GM21447 (cell line): ENCODE measurements around the gene LIPA.
A peak's percentile ranks its signal among the peaks of the same experiment; 100 is the strongest.
"Not testable (repeated sequence)": the region's sequence is repeated elsewhere in the genome, so short reads cannot be mapped to it uniquely, and the experiment has no call there.

Experiments used
- ATAC-seq: cut with Tn5 transposase; IDR thresholded peaks from one replicate; pipeline ENCODE4 v1.9.1; 2021; ENCODE audit not compliant: unreplicated experiment

Gene LIPA

GRCh38 chr10:89271532-89271931 is 20.0 kb upstream of the LIPA start:
- ATAC-seq = no peak

- no peak for ATAC-seq
These were observed 18.5 kb upstream of the LIPA start for GRCh38 chr10:89270153-89270483.

- ATAC-seq = no peak
These were observed 18.0 kb upstream of the LIPA start for GRCh38 chr10:89269433-89270152.

DNA sequence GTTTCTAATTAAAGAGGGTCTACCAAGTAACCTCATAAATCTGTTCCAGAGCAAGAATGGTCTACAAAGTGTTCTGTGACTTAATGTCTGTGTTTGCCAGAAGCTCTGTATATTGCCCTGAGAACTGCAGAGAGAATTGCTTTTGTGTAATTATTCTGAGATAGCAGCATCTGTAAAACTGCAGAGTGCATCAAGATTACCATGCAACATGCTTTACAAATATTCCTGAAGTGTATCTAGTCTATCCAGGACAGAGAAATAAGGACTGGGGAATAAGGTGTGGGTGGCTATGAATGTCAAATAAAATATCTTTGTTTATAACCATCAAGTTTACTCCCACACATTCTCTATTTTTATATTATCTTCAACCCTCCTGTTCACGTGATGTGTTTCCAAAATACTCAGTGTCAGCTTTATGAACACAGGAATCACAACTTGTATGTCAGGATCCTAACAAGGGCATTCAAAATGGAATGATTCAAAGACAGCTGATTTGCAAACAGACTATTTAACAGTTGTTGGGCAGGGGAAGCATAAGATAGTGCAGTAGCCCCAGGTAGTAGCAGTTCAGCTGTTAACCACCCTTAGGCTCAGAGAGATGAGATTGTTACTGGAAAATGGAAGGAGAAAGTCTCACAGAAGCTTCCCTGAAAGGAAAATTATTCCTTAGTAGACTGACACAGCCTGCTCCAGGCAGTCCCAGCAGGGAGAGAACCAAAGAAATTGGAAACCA is 15.3 kb upstream of the LIPA start:
- ATAC-seq = no peak

DNA sequence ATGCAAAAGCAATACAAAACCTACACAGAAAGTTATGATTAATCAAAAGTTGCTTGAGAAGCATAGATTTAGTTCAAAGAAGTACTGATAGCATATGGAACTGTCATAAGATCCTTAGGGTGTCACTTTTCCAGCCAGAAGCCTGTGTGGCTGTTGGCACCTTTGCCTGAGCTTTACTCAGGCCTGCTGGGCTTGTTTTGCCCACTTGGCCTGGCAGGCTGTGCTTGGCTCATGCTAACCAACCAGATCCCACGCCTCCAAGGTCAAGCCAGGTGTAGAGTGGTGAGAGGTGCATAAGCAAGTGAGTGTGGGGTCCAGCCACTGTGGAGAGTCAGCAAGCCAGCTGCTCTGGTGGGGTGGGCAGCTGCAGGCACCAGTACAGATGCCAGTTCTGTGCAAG is 12.0 kb upstream of the LIPA start:
- ATAC-seq = no peak

- ATAC-seq = no peak
These were observed 11.5 kb upstream of the LIPA start for GRCh38 chr10:89263091-89263490.

DNA sequence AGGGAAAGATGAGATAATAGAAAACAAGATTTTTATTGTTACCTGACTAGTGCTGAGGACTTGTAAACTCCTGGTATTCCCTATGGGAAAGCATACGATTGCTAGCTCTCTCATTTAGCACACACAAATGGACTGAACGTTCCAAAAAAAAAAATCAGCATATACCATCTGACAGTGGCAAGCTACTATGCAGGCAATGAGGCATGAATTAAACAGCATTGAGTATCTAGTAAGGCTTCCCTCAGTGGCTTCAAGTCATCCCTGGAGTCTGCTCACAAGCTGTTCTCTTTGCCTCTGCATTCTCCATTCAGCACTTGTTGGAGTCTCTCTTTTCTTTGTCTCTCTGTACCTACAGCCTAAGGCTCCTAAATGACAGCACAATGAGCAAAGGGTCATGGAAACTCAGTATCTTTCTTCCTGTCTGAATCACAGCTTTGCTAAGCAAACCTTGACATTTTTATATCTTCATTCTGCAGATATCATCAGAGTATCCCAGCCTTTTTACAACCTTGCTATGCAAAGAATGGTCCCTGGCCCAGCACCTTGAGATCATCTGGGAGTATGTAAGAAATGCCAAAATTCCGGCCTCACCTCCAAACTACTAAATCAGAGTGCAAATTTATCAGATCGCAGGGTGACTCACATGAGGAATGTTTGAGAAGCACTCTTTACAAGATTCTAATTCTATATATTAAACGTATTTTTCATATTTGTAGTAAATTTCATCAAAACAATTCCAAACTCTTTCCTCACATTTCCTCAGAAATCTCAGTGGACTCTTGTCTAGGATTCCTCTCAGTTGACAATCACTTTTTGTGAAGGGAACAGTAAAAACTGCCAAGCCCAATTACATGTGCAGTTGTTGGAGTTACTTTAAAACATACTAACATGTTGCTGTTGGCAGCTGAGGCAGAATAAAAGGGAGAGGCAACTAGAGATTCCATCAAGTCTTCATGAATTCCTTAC is 10.8 kb upstream of the LIPA start:
- no peak for ATAC-seq

DNA sequence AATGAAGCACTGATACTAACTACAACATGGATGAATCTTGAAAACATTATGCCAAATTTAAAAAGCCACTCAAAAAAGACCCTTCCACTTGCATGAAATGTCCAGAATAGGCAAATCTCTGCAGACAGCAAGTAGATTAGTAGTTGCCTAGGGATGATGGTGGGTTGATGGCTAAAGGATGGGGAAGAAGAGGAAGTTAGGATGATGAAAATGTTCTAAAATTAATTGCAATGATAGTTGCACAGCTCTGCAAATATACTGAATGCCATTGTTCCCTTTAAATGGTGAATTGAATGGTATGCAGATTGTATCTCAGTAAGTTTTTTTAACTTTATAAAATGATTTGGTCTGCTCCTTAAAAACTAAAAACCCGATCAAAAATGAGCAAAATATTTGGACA is 7.3 kb upstream of the LIPA start:
- ATAC-seq = no peak

GRCh38 chr10:89257581-89257980 is 6.0 kb upstream of the LIPA start:
- no peak for ATAC-seq

- no peak for ATAC-seq
These were observed 5.4 kb upstream of the LIPA start for GRCh38 chr10:89256962-89257361.

GRCh38 chr10:89256340-89256739 is 4.8 kb upstream of the LIPA start:
- no peak for ATAC-seq

GRCh38 chr10:89255793-89256192 is 4.2 kb upstream of the LIPA start:
- no peak for ATAC-seq

DNA sequence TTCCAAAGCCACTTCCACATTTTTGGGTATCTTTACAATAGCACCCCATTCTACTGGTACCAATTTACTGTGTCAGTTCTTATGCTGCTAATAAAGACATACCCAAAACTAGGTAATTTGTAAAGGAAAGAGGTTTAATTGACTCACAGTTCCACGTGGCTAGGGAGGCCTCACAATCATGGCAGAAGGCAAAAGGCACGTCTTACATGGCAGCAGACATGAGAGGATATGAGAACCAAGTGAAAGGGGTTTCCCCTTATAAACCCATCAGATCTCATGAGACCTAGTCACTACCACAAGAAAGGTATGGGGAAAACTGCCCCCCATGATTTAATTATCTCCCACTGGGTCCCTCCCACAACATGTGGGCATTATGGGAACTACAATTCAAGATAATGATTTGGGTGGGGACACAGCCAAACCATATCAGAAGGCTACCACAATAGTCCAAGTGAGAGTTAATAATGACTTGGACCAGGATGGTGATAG is 3.6 kb upstream of the LIPA start:
- ATAC-seq = not testable (repeated sequence)

- ATAC-seq = no peak
These were observed 630 bp upstream of the LIPA start for GRCh38 chr10:89252225-89252585.

GRCh38 chr10:89250865-89251408 is 638 bp downstream of the LIPA start:
- ATAC-seq = no peak

DNA sequence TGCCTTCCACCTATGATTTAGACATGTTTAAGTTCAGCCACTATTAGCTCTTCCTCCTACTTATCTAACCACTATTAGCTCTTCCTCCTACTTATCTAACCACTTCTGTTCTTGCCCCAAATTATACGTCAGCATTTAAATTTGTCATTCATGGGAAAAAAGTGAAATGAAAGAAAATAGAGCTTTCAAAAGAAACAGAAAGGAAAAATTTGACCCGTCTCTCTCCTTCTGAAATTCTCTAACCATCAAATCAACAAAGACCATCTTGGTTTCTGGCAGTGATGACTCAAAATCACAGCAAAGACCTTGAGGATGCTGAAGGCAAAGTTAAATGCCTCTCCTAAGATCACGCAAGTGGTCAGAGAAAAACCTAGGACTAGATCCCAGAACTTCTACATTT is 2.6 kb downstream of the LIPA start:
- no peak for ATAC-seq

DNA sequence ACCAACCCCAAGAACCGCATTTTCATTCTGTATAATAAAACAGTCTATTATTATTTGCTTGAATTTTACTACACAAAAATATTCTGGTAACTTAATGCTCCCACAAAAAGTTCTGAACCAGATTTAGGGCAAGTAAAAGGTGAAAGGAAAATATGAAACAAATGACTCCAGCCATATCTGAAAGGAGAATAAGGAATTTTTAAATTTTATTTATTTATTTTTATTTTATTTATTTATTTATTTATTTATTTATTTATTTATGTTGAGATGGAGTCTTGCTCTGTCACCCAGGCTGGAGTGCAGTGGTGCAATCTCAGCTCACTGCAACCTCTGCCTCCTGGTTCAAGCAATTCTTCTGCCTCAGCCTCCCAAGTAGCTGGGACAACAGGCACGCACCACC is 4.0 kb downstream of the LIPA start:
- not testable (repeated sequence) for ATAC-seq

DNA sequence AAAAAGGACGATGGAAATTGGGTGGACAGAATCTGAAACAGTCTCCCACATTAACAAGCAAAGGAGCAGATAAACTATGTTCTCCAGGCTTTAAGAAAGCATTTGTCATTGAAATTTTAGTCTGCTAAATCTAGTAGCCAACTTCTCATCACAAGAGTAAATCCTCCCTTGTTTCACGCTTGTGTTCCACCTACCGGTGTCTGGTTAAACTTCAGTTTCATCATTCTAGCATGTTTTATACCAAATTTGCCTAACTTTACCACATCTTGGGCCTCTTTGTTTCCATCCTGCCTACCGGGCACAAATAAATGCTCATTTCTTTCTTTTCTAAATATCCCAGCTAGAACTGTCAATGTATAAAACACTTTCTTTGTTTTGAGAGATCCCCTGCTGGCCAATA is 5.8 kb downstream of the LIPA start:
- peak; percentile 31 for ATAC-seq

- ATAC-seq = no peak
These were observed 8.6 kb downstream of the LIPA start for GRCh38 chr10:89242840-89243568.

DNA sequence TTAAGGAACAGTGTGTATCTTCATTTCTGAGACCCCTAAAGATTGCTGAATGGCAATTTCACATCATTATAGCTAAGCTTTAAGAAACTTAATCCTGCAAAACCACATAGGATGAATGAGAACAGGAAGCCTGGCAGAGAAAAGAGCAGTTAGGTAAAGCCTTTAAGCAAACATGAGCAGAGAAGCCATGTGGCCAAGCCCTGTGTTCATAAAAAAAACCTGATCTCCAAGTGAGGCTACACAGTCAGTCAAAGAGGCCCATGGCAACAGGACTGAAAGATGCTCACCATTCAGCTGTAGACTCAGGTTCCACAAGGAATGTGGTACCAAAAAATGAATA is 9.3 kb downstream of the LIPA start:
- no peak for ATAC-seq
